Neuron (in vitro differentiated cells): ENCODE results near the gene PIK3R5.
"Not testable (repeated sequence)": the region's sequence is repeated elsewhere in the genome, so short reads cannot be mapped to it uniquely, and the experiment has no call there.

ENCODE experiments used
- H2AFZ ChIP-seq: one replicate; pipeline ENCODE4 v1.6.1; 2013; ENCODE audit warnings: low read depth, mild to moderate bottlenecking, inconsistent platforms, low read length, moderate library complexity
- H3K27me3 ChIP-seq: one replicate; pipeline ENCODE4 v1.6.1; 2013; ENCODE audit warnings: low read length; ENCODE audit not compliant: insufficient read depth
- H3K36me3 ChIP-seq: one replicate; pipeline ENCODE4 v1.6.1; 2013; ENCODE audit warnings: low read length; ENCODE audit not compliant: insufficient read depth
- H3K4me1 ChIP-seq: one replicate; pipeline ENCODE4 v1.6.1; 2013; ENCODE audit warnings: low read length; ENCODE audit not compliant: insufficient read depth
- H3K4me3 ChIP-seq: 2 replicates; pipeline ENCODE4 v1.5.1; 2013; ENCODE audit warnings: mild to moderate bottlenecking, low read length, moderate library complexity
- H3K9me3 ChIP-seq: one replicate; pipeline ENCODE4 v1.6.1; 2013; ENCODE audit warnings: low read length

Gene PIK3R5

DNA sequence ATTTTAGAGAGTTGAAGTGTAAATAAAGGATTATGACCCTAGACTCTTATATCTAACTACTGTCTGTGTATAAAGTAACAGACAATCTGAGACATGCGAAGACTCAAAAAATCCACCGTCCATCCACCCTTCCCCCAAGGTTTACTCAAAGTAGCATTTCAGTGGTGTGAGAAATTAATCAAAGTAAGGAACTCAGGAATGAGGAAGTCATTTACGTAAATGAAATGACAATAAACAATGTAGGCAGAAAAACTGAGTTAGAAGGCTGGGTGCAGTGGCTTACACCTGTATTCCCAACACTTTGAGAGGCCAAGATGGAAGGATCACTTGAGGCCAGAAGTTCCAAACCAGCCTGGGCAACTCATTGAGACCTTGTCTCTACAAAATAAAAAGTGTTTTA, 36.1 kb upstream of the PIK3R5 start:
- Histone ChIP-seq H3K27me3 (peaks cover 37% of the 10 kb centered on the region), H3K4me1 (peaks cover 8% of the 10 kb centered on the region), H2AFZ (no peak overlapping the region), H3K4me3 (no peak overlapping the region), H3K9me3 (no peaks in the 10 kb centered on the region), H3K36me3 (no peaks in the 10 kb centered on the region)

DNA sequence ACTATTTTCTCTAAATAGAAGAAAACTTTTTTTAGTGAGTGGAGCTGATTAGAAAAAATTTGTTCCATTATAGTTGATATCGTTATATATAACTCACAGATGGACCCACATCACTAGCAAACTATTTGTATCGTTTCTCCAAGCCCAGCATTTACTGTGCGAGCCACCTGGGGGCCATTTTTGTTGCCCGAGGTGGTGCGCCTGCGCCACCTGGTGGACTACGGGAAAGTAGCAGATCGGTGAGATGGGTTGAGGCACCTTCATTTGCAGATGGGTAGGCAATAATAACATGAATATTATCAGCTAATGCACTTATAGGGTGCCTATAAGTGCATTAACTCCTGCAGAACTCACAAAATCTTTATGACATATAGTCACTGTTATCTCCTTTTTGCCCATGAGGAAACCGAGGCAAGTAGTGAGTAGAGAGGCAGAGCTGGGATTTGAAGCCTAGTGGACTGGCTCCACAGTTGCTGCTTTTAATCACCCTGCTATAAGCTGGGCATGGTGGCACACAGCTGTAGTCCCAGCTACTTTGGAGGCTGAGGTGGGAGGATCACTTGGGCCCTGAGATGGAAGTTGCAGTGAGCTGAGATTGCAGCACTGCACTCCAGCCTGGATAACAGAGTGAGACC, 32.6 kb upstream of the PIK3R5 start:
- no peak overlapping the region for H3K4me3 ChIP-seq
- peaks cover 14% of the 10 kb centered on the region for H3K27me3 ChIP-seq
- H2AFZ ChIP-seq: no peak overlapping the region
- no peaks in the 10 kb centered on the region for H3K36me3 ChIP-seq
- peaks cover 5% of the 10 kb centered on the region for H3K4me1 ChIP-seq
- H3K9me3 ChIP-seq: no peaks in the 10 kb centered on the region

DNA sequence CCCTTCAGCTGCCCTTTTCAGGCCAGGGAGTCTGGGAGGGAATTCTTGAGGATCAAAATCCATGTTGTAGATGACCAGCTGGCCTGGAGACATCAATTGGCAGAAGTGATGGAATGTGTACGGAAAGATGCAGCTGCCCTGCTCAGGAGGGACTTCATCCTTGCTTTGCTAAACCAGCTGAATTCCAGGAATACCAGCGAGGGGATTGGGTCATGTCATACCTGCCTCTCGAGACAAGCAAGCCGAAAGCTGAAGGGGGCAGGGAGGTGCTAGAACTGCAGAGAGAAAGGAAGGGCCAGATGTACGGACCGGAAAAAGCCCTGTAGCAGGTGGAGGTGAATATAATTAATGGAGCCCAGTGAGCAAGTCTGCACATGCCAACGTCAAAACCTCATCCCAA, 30.2 kb upstream of the PIK3R5 start:
- no peak overlapping the region for H2AFZ ChIP-seq
- H3K27me3 ChIP-seq: no peaks in the 10 kb centered on the region
- H3K9me3 ChIP-seq: no peaks in the 10 kb centered on the region
- H3K36me3 ChIP-seq: no peaks in the 10 kb centered on the region
- no peaks in the 10 kb centered on the region for H3K4me1 ChIP-seq
- no peak overlapping the region for H3K4me3 ChIP-seq

GRCh38 chr17:8994319-8994718, 28.8 kb upstream of the PIK3R5 start:
- H3K4me1 ChIP-seq: no peaks in the 10 kb centered on the region
- no peaks in the 10 kb centered on the region for H3K36me3 ChIP-seq
- H3K4me3 ChIP-seq: no peak overlapping the region
- H3K27me3 ChIP-seq: no peaks in the 10 kb centered on the region
- H3K9me3 ChIP-seq: no peaks in the 10 kb centered on the region
- H2AFZ ChIP-seq: no peak overlapping the region

DNA sequence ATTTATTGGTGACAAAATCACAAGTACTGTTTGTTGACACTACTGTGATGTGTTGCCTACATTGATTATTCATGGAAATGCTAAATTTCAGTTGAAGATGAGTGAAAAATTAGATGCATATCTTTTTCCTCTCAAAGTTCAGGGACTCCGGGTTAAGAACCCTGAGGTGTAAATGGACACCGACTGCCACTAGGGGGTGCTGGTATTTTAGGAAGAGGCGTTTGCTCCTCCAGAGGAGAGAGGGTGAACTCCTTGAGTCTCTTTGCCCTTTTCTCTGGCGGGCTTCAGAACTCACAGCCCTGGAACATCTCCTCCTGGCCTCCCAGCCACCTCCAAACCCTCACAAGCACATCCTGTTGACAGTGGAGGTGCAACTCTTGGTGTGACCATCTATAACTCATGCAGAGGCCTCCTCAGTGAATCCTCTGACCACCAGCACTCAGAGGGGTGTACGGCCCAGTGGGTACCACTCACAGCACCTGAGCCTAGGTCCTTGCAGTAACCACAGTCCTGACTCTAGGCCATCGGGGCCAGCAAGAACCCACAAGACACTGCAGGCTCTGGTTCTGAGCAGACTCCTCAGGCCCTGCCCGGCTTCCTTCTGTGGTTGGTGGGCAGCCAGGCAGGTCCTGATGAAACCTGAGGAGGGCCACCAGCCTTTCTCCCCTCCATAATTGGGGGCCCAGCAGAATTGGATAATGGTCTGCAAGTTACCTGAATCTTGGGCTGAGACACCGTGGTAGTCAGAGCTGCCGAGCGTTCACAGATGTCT, 26.2 kb upstream of the PIK3R5 start:
- Histone ChIP-seq H2AFZ (no peak overlapping the region), H3K36me3 (no peaks in the 10 kb centered on the region), H3K4me3 (no peak overlapping the region), H3K9me3 (no peaks in the 10 kb centered on the region), H3K27me3 (no peaks in the 10 kb centered on the region), H3K4me1 (no peaks in the 10 kb centered on the region)

DNA sequence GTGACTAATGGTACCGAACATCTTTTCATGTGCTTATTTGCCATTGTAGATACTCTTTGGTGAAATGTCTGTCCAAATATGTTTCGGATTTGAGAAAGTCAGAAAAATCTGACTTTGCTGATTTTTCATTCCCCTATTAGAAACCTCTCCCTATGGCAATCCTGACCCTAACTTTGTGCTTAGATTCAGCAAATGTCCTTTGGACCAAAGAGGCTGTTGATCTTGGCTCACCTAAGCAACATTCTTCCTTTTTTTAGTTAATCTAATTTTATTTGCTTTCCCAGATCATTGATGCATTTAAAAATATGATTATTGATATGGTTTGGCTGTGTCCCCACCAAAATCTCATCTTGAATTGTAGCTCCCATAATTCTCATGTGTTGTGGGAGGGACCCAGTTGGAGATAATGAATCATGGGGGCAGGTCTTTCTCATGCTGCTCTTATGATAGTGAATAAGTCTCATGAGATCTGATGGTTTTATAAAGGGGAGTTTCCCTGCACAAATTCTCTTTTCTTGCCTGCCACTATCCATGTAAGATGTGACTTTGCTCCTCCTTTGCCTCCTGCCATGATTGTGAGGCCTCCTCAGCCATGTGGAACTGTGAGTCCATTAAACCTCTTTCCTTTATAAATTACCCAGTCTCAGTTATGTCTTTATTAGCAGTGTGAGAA, 22.9 kb upstream of the PIK3R5 start:
- not testable (repeated sequence) for H3K36me3 ChIP-seq, H3K27me3 ChIP-seq, H2AFZ ChIP-seq, H3K9me3 ChIP-seq, H3K4me1 ChIP-seq, H3K4me3 ChIP-seq

GRCh38 chr17:8986295-8986694, 20.8 kb upstream of the PIK3R5 start:
- H3K4me1 ChIP-seq: no peaks in the 10 kb centered on the region
- H3K36me3 ChIP-seq: no peaks in the 10 kb centered on the region
- peaks cover 2% of the 10 kb centered on the region for H3K27me3 ChIP-seq
- H2AFZ ChIP-seq: no peak overlapping the region
- H3K9me3 ChIP-seq: peaks cover 2% of the 10 kb centered on the region
- no peak overlapping the region for H3K4me3 ChIP-seq

DNA sequence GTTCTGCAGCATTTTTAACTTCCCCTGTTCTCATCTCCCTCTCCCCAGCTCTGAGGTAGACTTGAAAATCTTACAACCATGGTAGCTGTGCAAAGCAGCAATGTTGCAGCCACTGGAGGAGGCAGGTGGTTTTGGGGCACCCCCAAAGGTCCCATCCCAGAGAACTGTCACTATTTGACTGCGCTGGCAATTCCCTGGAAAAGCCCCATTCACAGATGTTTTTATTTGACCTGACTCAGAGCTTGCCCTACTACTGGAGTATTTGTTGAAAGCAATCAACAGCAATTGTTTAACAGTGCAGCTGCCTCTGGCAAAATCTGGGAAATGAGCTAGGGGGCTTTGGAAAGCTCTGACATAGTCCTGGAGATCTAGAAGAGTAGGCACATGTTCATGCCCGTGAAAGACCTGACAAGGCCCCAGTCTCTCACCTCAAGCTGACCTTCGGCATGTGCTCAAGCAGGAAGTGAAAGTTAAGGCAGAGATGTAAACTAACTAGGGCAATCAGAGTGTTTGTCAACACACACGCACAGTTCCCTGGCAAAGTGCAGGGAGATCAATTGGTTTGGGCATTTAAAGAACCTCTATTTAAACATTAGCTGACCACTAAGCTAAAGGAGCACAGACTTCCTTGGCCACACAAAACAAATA, 19.7 kb upstream of the PIK3R5 start:
- H3K36me3 ChIP-seq: no peaks in the 10 kb centered on the region

DNA sequence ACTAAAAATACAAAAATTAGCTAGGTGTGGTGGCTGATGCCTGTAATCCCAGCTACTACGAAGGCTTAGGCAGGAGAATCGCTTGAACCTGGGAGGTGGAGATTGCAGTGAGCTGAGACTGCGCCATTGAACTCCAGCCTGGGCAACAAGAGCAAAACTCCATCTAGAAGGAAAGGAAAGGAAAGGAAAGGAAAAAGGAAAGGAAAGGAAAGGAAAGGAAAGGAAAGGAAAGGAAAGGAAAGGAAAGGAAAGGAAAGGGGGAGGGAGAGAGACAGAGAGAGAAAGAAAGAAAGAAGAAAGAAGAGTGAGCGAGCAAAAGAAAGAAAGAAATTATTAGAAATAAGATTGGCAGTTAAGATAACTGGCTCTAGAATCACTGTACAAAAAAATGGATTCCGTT, 18.7 kb upstream of the PIK3R5 start:
- H3K4me3 ChIP-seq, H3K27me3 ChIP-seq, H3K36me3 ChIP-seq, H3K4me1 ChIP-seq, H2AFZ ChIP-seq, H3K9me3 ChIP-seq: not testable (repeated sequence)

More for the DNA sequence above, 19.7 kb upstream of the PIK3R5 start:
- Histone ChIP-seq H3K9me3 (peaks cover 2% of the 10 kb centered on the region), H3K4me3 (no peak overlapping the region), H3K4me1 (no peaks in the 10 kb centered on the region), H3K27me3 (peaks cover 2% of the 10 kb centered on the region), H2AFZ (no peak overlapping the region)

- Histone ChIP-seq H3K4me3 (no peak overlapping the region), H2AFZ (no peak overlapping the region), H3K36me3 (no peaks in the 10 kb centered on the region)
Observed at GRCh38 chr17:8981443-8981842, 15.9 kb upstream of the PIK3R5 start.

DNA sequence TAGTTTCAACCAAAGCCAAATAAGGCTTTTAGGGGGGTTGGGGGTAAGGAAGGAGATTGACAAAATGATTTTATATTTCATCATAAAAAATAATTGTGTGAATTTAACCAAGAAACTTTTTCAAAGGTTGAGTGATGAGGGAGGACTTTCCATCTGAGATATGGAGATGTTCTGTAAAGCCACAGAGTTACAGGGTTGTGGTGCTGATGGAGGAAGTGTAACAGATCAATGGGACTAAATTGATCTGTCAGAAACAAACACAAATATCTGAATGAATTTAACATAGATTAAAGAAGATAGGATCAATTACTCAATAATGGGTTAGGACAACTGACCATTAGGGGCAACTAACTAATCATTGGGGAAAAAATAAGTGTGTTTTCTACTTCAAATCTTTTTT, 14.2 kb upstream of the PIK3R5 start:
- H3K4me1 ChIP-seq: no peaks in the 10 kb centered on the region
- H3K36me3 ChIP-seq: no peaks in the 10 kb centered on the region
- no peak overlapping the region for H3K4me3 ChIP-seq
- H2AFZ ChIP-seq: no peak overlapping the region
- H3K9me3 ChIP-seq: no peaks in the 10 kb centered on the region
- H3K27me3 ChIP-seq: peaks cover 2% of the 10 kb centered on the region

More at GRCh38 chr17:8981443-8981842, 15.9 kb upstream of the PIK3R5 start:
- H3K9me3 ChIP-seq: peaks cover 2% of the 10 kb centered on the region
- no peaks in the 10 kb centered on the region for H3K4me1 ChIP-seq
- H3K27me3 ChIP-seq: peaks cover 2% of the 10 kb centered on the region

DNA sequence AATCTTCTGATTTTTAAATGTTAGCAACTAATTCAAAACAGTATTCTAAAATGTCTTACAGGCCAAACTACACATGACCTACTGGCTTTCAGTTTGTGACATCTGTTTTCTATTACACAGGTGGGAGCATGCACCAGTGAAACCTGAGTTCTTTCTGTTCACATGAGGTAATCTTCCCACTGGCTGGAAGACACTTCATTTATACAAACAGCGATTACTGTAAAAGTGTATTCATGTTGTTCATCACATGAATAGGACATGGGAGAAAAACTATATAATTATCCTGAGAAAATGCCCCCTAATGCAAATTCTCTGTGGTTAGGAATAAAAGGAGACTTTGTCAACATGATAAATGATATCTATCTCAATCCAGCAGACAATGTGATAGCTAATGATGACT, 11.1 kb upstream of the PIK3R5 start:
- no peaks in the 10 kb centered on the region for H3K36me3 ChIP-seq
- no peaks in the 10 kb centered on the region for H3K4me1 ChIP-seq
- H3K9me3 ChIP-seq: no peaks in the 10 kb centered on the region
- H3K27me3 ChIP-seq: no peaks in the 10 kb centered on the region
- H2AFZ ChIP-seq: no peak overlapping the region
- H3K4me3 ChIP-seq: no peak overlapping the region

- Histone ChIP-seq H3K4me1 (no peaks in the 10 kb centered on the region), H3K9me3 (no peaks in the 10 kb centered on the region), H3K27me3 (no peaks in the 10 kb centered on the region), H3K4me3 (no peak overlapping the region), H3K36me3 (no peaks in the 10 kb centered on the region), H2AFZ (no peak overlapping the region)
Observed at GRCh38 chr17:8975091-8975725, 9.7 kb upstream of the PIK3R5 start.
